K562 (cell line): Measurements from ENCODE around the gene PGAM2. TPM values are rescaled to one million over a fixed set of nuclear protein-coding genes. Genes with fewer than 3 reads are reported as not detected.

Experiments
- BCLAF1 ChIP-seq, 2 experiments: fragments of 450-650 bp in 1 of 2; IDR thresholded peaks; 2 replicates each; pipeline ENCODE4 v1.6.1; 2011 to 2017; ENCODE audit warnings: low read depth in 2 of 2, antibody characterized with exemption in 1 of 2, borderline replicate concordance in 1 of 2, low read length in 1 of 2, mild to moderate bottlenecking in 1 of 2, mixed read lengths in 1 of 2; ENCODE audit not compliant: control insufficient read depth in 1 of 2
- CTCFL ChIP-seq: IDR thresholded peaks from 2 replicates; pipeline ENCODE4 v1.6.1; 2011; ENCODE audit warnings: borderline replicate concordance, low read depth, mild to moderate bottlenecking, moderate library complexity, low read length; ENCODE audit not compliant: insufficient read depth, poor library complexity, severe bottlenecking
- E2F1 ChIP-seq: sonication (generic); formaldehyde crosslinking; IDR thresholded peaks from 2 replicates; pipeline ENCODE4 v1.8.1; 2023; ENCODE audit warnings: mild to moderate bottlenecking, missing genetic modification reagents, moderate library complexity
- ESRRA ChIP-seq: fragments of 450-650 bp; IDR thresholded peaks from 2 replicates; pipeline ENCODE4 v1.6.1; 2014; ENCODE audit warnings: low read depth, mild to moderate bottlenecking, moderate library complexity, borderline replicate concordance
- GMEB1 ChIP-seq: fragments of 250-450 bp; sonication (Bioruptor Pico); IDR thresholded peaks from 2 replicates; pipeline ENCODE4 v1.4.0; 2020; ENCODE audit warnings: mild to moderate bottlenecking
- HDAC2 ChIP-seq: fragments of 450-650 bp; IDR thresholded peaks from 2 replicates; pipeline ENCODE4 v1.6.1; 2016; ENCODE audit warnings: mild to moderate bottlenecking
- HIVEP1 ChIP-seq: fragments of 250-450 bp; sonication (Bioruptor Pico); IDR thresholded peaks from 2 replicates; pipeline ENCODE4 v1.4.0; 2020; ENCODE audit warnings: mild to moderate bottlenecking
- MAZ ChIP-seq, 2 experiments: fragments of 450-650 bp in 1 of 2; sonication (generic) in 1 of 2; formaldehyde crosslinking; IDR thresholded peaks in 1 of 2; conservative IDR thresholded peaks in 1 of 2; 2 replicates each; pipeline versions ENCODE4 v1.4.0 to v1.5.0; 2020; ENCODE audit warnings: mild to moderate bottlenecking in 1 of 2, missing genetic modification reagents in 1 of 2
- NRF1 ChIP-seq, 2 experiments: fragments of 450-650 bp; IDR thresholded peaks in 1 of 2; conservative IDR thresholded peaks in 1 of 2; 2 replicates each; pipeline ENCODE4 v1.6.1; 2014; ENCODE audit warnings: mild to moderate bottlenecking in 2 of 2
- RBM22 ChIP-seq: fragments of 200-400 bp; formaldehyde crosslinking; IDR thresholded peaks from 2 replicates; pipeline ENCODE4 v1.6.1; 2018; ENCODE audit warnings: low read length, low read depth; ENCODE audit not compliant: poor library complexity, severe bottlenecking
- SP1 ChIP-seq: sonication (generic); formaldehyde crosslinking; IDR thresholded peaks from 2 replicates; pipeline ENCODE4 v1.8.1; 2022; ENCODE audit warnings: mild to moderate bottlenecking, missing genetic modification reagents
- TBP ChIP-seq: optimal IDR thresholded peaks from 2 replicates; pipeline ENCODE3; 2011; ENCODE audit warnings: low read depth, low read length, improper control_type of control experiment
- ZFX ChIP-seq: sonication (generic); formaldehyde crosslinking; IDR thresholded peaks from 2 replicates; pipeline ENCODE4 v1.8.0; 2022; ENCODE audit warnings: mild to moderate bottlenecking, missing genetic modification reagents, moderate library complexity
- ZNF639 ChIP-seq, 2 experiments: fragments of 200-800 bp in 1 of 2; sonication (Bioruptor generic) in 1 of 2; sonication (generic) in 1 of 2; formaldehyde crosslinking in 1 of 2; IDR thresholded peaks in 1 of 2; conservative IDR thresholded peaks in 1 of 2; 2 replicates each; pipeline versions ENCODE4 v1.5.0 to v1.6.1; 2016 to 2020; ENCODE audit warnings: missing compliant biosample characterization in 1 of 2, missing genetic modification characterization in 1 of 2, missing genetic modification reagents in 1 of 2
- polyA plus RNA-seq, 8 experiments: library from polyadenylated mRNA; depleted of rRNA in 4 of 8; stranded (reverse) in 5 of 8; unstranded in 3 of 8; fragments of >200 nt; fragmentation: Nextera tagmentation in 2 of 8; fragmentation: Illumina TruSeq in 1 of 8; extraction: Ambion mirVana in 2 of 8; extraction: Trizol in 1 of 8; gene quantifications; 2 replicates each; pipeline versions ENCODE4 v1.2.1 to v1.2.3, GENCODE V29; 2011 to 2014; ENCODE audit warnings: inconsistent platforms in 1 of 8, missing spikeins in 1 of 8
- total RNA-seq, 7 experiments: library from RNA; depleted of rRNA in 6 of 7; stranded (reverse); fragments of >200 nt in 6 of 7; fragmentation: Illumina TruSeq in 2 of 7; extraction: Trizol in 2 of 7; gene quantifications; 2 replicates each; pipeline versions ENCODE4 v1.2.1 to v1.2.3, GENCODE V29; 2011 to 2021; ENCODE audit warnings: low replicate concordance in 1 of 7

The PGAM2 gene
- total and polyA plus RNA-seq, 9 of the 15 experiments (the other 6 are each of a cell fraction or from before 2014, with no cell fraction given), result not detected

- 0 out of 4 replicates have a peak, but pooled peaks of 1 of the 2 experiments have one; percentile 52 for TF ChIP-seq ZNF639 (CRISPR knock-in tag; conservative IDR thresholded peaks at IDR 0.05 in 1 of 2, IDR thresholded peaks at IDR 0.05 in 1 of 2)
- peak; percentile 77 for TF ChIP-seq SP1 (CRISPR knock-in tag)
- peak; percentile 32 for TF ChIP-seq RBM22
- peak; percentile 35; the same call in 1 of the 2 replicates for TF ChIP-seq GMEB1 (CRISPR knock-in tag)
- peak; percentile 65; the same call in 1 of the 2 replicates for TF ChIP-seq ESRRA
- TF ChIP-seq MAZ (CRISPR knock-in tag; conservative IDR thresholded peaks at IDR 0.05 in 1 of 2, IDR thresholded peaks at IDR 0.05 in 1 of 2), result peak; percentile 90 to 95
- peak; percentile 87 for TF ChIP-seq ZFX (CRISPR knock-in tag)
- TF ChIP-seq HDAC2, result peak; percentile 65; the same call in 1 of the 2 replicates
- peak; percentile 74 for TF ChIP-seq TBP
- TF ChIP-seq NRF1 (conservative IDR thresholded peaks at IDR 0.05 in 1 of 2, IDR thresholded peaks at IDR 0.05 in 1 of 2), result peak; percentile 97
- TF ChIP-seq CTCFL, result peak; percentile 91
- peak; percentile 77; the same call in 1 of the 2 replicates for TF ChIP-seq E2F1 (CRISPR knock-in tag)
- TF ChIP-seq BCLAF1 (IDR thresholded peaks at IDR 0.05; ENCODE audit: borderline replicate concordance in 1 of 2, control insufficient read depth in 1 of 2, low read depth in 2 of 2, low read length in 1 of 2), result peak in 1 of 2 experiments; percentile 52; a peak in 1 of 4 replicates
- TF ChIP-seq HIVEP1 (CRISPR knock-in tag), result 0 out of 2 replicates have a peak, but pooled peaks have one; percentile 49
These were observed 46.2 kb downstream of the PGAM2 start (continued) for GRCh38 chr7:44018857-44019807.
